GM10847 (cell line): ENCODE data around the gene PMPCB.

ENCODE experiments used
- POLR2A ChIP-seq: IDR thresholded peaks from 2 replicates; pipeline ENCODE4 v1.6.1; 2011; ENCODE audit not compliant: insufficient read length; ENCODE audit errors: extremely low read depth

Gene PMPCB

DNA sequence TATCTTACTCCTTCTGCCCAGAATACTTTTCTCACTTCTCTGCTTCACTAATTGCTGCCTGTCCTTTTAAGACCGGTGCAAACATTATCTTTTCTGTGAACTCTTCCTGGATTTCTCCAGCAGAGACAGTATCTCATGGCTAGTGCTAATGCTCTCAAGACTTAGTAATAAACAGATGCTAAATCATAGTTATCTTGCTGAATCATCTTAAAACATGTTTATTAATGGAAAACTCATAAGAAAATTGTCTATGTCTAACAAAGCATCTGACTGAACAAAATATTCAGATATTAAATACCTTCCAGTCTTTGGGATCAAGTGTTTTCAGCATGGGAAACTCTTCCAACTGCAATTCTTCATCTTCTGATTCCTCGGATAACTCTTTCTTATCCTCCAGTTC is 44.2 kb downstream of the PMPCB start:
- TF ChIP-seq POLR2A = no peak

DNA sequence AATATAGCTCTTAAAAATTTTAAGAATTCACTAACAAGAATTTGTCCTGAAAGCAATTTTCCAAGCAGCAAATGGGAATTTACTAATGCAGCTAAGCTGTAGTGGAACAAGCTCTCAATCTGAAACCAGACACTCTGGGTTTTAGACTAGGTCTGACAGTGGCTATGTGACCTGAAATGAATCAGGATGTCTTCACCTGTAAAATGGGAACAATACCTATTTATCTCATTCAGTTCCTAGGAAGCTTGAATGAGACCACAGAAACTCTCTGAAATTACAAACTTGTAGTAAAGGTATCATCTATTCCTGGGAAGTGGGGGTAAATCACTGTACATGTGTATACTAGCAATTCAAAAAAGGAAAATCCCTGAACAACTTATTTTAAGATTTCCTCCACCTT is 46.1 kb downstream of the PMPCB start:
- no peak for TF ChIP-seq POLR2A

DNA sequence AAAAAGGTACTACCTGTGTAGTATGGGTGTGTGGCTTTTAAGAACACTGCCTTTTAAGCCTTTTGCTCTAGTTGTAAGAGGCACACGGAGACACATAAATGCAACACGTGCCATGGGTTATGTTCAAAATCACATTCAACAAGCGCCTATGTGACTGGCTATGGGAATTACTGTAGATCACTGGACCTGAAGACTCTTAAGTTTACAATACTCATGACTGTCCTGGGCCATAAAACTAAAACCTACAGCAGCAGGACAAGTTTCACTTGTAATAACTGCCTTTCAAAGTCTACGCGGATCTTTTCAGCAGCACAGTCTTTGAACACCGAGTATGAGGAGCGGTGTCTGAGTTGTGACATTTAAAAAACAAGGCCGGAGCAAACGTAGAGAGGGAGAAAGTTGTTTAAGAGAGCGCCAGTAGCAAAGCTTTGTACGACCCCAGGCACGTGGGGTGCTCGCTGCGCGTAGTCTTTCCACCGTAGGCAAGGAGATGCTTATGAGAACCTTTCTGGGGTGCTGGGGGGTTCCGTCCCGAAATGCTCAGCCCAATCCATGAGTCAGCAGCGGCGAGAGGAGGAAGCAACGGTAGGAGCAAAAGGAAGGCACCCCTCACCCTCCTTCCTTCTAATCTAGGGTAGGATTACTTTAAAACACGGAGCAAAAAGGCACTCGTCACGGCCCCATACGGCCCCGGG is 46.7 kb downstream of the PMPCB start:
- no peak for TF ChIP-seq POLR2A

DNA sequence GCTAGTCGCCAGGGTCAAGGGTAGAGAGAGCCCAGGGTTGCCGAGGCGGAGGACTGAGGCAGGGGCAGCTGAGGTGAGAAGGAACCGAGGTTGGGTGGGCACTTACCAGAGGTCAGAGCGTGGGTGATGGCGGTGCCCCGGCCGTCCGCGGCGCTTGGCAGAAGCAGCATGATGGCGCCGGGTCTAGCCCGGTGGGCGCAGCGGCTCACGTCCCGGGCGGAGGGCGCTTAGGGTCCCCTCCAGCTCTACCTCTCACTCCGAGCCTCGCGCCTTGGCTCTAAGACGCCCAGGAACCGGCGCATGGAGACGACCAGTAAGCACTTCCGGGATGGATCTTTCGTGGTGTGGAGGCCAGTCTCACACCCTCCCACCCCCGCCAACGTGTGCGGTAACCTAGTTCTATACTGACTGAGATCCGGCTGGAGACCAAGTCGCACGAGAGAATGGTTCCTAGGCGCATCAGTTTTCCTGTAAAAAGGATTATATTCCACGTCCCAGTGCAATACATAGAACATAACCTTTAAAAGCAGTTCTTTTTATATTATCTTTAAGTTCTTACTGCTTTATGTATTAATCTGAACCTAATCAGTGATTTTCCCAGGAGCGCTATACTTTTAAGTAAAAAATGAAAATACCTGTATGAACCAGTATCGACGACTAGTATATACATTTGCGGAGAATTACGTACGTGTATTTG is 47.4 kb downstream of the PMPCB start, which contains the start of gene DNAJC2:
TSS of gene DNAJC2 (minus strand) at position 315 of the 697 bp plus-strand sequence. CDS start at position 170, 145 bp downstream.
- peak; percentile 84 for TF ChIP-seq POLR2A

DNA sequence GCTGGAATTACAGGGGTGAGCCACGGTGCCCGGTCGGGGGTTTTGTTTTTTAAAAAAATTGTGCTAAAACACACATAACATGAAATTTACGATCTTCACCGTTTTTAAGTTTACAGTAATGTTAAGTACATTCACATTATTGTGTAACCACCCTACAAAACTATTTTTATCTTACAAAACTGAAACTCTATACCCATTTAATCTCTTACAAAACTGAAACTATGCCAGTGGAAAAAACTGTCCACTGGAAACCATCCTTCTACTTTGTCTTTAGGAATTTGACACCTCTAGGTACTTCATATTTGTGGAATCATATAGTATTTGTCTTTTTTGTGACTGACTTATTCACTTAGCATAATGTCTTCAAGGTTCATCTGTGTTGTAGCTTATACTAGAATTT is 49.2 kb downstream of the PMPCB start:
- no peak for TF ChIP-seq POLR2A

DNA sequence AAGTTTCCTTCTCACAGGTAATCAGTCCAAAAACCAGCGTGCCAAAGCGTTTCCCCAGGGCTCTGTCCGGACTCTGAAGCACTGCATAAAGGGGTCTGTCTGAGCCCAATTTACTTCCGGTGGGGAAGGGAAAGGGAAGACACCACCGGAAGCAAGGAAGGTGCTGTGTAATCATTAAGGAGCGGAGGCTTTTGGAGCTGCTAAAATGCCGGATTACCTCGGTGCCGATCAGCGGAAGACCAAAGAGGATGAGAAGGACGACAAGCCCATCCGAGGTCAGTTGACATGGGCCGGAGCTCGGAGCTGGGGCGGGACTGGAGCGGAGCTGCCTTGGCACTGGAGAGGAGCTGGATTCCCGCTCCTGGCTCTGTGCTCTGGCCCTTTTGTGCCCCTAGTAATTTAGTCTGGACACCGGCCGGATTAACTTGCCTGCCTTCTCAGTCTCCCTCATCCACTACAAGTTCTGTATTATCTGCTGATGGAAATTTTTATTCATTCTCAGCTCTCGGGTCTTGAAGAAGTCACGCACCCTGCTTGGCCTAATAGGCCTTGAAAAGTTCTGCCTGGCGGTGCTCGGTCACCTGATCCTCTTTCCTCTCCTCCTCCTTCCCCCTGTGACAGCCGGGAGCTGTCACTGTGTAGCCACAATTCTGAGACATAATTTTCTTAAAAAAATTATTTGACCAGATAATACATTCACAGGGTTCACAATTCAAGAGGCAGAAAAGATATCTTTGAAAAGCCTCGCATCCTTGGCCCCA is 50.5 kb downstream of the PMPCB start, which contains the start of gene PSMC2:
TSS of gene PSMC2 (plus strand) at position 137 of the 761 bp plus-strand sequence. CDS start at position 206, 69 bp downstream.
- TF ChIP-seq POLR2A = no peak

DNA sequence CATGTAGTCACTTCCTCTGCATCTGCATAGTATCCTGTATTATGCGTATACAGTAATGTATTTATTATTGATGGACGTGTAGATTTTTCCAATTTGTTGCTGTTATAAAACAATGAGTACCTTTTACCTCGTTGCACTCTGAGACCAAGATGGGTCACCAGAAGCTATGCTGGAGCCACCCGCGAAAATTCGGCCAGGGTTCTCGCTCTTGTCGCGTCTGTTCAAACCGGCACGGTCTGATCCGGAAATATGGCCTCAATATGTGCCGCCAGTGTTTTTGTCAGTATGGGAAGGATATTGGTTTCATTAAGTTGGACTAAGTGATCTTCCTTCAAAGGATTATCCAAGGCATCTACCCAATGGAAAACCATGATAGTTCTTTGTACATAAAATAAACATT is 51.2 kb downstream of the PMPCB start:
- no peak for TF ChIP-seq POLR2A

DNA sequence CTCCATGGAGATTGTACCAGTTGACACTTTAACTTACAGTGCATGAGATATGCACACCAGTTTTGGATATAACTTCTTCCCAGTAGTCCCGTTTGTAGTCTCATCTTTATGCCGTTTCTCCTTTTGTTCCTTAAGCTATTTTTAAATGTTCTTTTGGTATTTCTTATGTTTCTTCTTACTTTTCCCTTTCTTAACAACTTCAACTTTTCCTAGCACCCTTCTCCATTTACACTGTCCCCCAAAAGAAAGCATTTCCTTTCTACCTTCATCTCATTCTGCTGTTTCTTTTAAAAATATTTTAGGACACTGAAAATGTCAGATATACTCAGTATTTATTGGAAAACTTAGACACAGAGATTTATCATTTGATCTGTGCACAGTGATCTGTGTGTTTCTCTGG is 51.7 kb downstream of the PMPCB start:
- TF ChIP-seq POLR2A = no peak

DNA sequence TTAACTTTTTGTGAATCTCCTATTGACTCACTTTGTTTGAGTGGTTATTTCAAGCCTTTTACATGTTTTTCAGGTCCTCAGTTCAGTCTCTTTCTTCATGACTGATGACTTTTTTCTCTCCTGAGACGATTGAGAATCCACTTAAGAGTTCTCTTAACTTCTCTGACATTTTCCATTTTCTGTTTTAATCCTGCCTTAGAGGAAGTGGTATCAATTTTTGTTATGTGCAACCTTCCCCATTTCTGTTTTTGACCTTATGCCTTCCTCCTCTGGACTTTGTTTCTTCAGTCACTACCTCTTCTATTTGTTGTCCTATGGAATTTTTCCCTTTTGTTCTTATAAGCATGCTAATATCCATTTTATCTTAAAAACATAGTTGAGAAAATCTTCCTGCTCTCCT is 52.6 kb downstream of the PMPCB start:
- TF ChIP-seq POLR2A = no peak
